ENCODE results near the gene PIMREG.

GRCh38 chr17:6467567-6467966 lies 23.3 kb downstream of the PIMREG start:
- TF ChIP-seq CTCF (IDR thresholded peaks at IDR 0.05) (no peak), POLR2AphosphoS5 (IDR thresholded peaks at IDR 0.05) (no peak), EP300 (IDR thresholded peaks at IDR 0.05) (no peak)

Data from suprapubic skin (tissue), 4 donors.